ENCODE measurements around the gene KNOP1.
"Not testable (repeated sequence)": the region's sequence is repeated elsewhere in the genome, so short reads cannot be mapped to it uniquely, and the experiment has no call there.

The KNOP1 gene

DNA sequence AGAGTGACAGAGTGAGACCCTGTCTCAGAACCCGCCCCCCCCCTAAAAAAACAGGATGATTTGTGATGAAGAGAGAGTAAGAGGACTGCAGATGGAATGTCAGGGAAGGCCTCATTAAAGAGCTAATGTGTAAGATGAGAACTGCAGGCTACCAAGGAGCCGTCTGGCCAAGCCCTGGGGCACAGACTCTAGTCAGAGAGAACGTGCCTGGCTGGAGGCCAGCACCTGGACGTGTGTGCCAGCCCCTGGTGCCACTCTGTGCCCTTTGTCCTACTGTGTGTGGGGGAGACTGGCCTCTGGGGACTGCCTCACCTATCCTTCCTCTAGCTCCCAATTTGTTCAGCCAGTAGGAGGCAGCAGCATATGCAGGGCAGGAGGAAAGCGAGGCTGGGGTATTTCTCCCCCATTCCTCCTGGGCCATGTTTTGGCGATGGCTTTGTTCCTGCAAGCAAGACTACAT lies 37.1 kb downstream of the KNOP1 start:
- no peak for DNase-seq

GRCh38 chr16:19679281-19679680 lies 38.7 kb downstream of the KNOP1 start:
- not testable (repeated sequence) for DNase-seq

DNA sequence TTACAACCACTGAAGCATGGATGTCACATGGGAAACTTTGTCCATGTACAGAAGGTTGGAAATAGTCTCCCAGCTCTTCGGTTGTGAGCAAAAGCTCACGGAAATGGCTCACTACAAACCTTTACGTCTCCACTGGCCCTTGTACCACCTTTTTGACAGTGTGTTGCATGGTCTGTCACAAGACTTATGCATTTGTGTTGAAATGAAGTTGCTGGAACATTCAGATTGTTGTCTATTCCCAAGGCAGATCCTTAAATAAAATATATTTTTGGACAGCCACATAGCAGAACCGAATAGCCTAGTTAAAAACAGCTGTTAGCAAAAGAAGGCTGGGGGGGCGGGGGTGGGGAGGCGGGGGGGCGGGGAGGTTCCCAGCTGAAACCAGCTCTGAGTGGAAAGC lies 39.2 kb downstream of the KNOP1 start:
- no peak for DNase-seq

DNA sequence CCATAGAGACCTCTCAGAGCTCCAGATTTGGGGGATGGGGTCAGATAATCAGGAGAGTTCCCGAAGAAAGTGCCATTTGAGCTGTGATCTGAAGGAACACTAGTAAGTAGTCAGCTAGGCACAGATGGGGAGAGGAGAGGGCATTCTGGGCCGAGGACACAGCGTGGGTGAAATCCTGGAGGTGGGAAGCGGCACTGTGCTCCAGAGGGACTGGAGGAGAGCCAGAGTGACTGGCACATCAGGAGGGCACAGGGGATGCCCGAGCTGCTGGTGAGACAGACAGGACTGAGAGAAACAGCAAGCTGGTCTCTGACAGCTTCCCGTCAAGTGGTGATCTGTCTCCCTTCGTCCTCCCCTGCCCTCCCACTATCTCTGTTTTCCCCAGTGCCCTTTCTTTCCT lies 40.6 kb downstream of the KNOP1 start:
- no peak for DNase-seq

- no peak for DNase-seq
Measured at GRCh38 chr16:19674485-19674884, 43.5 kb downstream of the KNOP1 start.

- DNase-seq = no peak
Measured at GRCh38 chr16:19672378-19672777, 45.6 kb downstream of the KNOP1 start.

DNA sequence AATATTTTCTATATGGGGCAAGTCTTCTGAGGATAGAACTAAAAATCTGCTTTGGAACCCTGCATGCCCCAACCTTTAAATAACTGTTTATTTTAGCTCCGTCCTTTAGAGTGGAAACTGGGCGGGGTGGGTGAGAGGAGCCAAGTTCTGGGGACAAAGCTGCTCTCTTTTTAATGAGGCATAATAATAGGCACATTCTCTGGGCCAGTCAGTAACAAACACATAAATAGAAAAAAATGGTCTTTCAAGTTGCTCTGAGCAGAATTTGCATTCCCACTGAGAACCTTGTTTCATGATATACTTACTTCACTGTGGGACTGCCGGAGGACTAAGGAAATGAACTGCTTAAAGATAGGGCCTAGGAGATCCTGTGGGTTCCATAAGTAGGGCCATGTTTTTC lies 51.5 kb downstream of the KNOP1 start:
- DNase-seq = no peak

GRCh38 chr16:19665313-19665712 lies 52.7 kb downstream of the KNOP1 start:
- DNase-seq = not testable (repeated sequence)

DNA sequence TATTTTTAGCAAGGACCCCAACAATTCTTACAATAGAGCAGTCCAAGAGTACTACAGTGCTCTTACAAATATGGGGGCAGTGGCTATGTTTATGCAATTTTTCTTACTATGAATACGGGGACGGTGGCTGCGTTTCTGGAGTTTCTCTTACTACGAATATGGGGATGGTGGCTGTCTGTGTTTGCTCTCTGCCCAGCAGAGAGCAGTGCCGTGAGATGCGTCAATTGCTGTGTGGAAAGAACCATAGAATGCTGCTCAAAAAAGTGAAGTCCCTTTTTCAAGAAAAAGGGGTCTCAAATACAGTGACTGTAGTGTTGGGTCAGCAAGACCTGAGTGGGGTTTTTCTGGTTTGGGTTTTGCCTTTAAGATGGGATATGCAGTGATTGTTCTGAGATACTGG lies 53.9 kb downstream of the KNOP1 start:
- DNase-seq = no peak

GRCh38 chr16:19662351-19662750 lies 55.7 kb downstream of the KNOP1 start:
- no peak for DNase-seq

DNA sequence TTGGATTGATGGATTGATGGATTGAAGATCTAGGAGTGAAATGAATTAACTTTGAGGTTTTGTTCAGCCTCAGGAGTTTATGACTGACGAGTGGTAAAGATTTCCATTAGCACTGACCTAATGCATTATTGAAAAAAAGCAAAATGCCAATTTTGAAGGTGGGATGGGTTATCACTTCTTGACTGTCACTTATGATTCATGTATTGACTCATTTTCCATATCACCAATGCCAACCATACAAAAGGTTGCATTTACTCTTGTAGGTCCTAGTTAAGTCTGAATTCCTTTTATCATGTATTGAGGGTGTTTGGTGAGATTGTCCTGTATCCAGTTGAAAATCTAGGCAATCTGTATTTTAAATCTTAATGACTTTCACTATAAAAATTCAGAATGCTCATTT lies 57.6 kb downstream of the KNOP1 start:
- no peak for DNase-seq

DNA sequence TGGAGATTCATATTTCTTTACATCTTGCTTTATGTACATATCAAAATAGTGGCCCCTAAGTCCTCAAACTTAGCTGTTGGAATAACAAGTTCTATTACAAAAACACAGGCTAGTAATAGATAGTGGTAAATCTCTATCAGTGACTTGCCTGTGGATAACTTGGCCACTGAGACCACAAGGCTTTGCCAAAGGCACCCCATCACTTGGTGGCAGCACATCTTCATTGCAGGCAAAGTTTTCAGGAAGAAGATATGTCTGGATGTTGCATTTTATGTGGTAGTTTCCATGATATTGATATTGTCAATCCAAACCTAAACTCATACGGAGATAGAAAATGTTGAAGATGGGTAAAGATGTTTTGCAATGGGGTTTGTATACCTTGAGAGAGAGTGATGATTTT lies 58.5 kb downstream of the KNOP1 start:
- DNase-seq = no peak

- DNase-seq = no peak
Measured at GRCh38 chr16:19657831-19658230, 60.2 kb downstream of the KNOP1 start.

DNA sequence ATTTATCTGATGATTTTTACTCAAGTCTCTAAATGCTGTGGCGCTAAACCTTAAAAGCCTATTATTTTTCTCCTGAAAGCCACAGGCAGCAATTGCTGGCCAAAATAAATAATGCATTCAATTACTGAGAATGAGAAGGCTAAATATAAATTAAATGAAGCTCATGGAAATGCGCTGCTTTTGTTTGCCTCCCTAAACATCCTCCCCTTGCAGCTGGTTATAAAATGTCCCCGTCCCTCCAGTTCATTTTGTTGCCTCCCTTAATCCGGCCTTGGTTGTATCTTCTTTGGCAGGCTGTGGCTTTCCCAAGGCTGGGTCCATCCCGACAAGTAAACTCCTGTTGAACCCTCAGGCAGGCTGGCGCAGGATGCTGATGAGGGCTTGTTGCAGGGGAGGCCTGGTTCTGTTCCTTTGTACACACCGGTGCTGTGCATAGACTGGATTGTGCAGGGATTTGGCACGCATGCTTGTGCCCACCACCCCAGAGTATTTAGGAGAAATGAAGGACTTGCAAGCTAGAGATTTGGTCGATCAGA lies 62.7 kb downstream of the KNOP1 start:
- DNase-seq = no peak

DNA sequence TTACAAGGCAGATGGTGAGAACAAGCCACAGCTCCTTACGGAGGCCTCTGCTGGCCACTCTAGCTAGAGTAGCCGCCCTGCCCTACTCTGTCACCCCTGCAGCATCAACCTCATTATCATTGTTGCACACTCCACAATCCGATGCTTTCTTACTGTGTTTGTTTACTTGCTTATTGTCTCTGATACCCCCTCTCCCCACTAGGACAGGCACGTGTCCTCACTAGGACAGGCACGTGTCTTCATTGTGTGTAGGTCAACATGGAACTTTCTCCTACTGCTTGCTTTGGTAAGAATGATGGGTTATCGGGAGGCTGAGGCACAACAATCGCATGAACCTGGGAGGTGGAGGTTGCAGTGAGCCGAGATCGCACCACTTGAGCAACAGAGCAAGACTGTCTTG lies 63.9 kb downstream of the KNOP1 start:
- no peak for DNase-seq
